Nephron progenitor cell (in vitro differentiated cells): Measurements from ENCODE around the gene SNRNP200.

Experiments
- DNase-seq: peaks from one replicate; pipeline ENCODE4 v3.0.0; 2021
- H3K27ac Mint-ChIP-seq: 2 replicates; pipeline ENCODE4 v1.8.0; 2021; ENCODE audit warnings: mild to moderate bottlenecking, moderate library complexity, mixed read lengths
- H3K27me3 Mint-ChIP-seq: 2 replicates; pipeline ENCODE4 v1.8.0; 2021; ENCODE audit warnings: mild to moderate bottlenecking, low read depth, mixed read lengths; ENCODE audit not compliant: poor library complexity
- H3K36me3 Mint-ChIP-seq: 2 replicates; pipeline ENCODE4 v1.8.0; 2021; ENCODE audit warnings: low read depth, mixed read lengths
- H3K4me1 Mint-ChIP-seq: 2 replicates; pipeline ENCODE4 v1.8.0; 2021; ENCODE audit warnings: mixed read lengths
- H3K4me3 Mint-ChIP-seq: 2 replicates; pipeline ENCODE4 v1.8.0; 2021; ENCODE audit warnings: mild to moderate bottlenecking, moderate library complexity, mixed read lengths
- H3K9me3 Mint-ChIP-seq: 2 replicates; pipeline ENCODE4 v1.8.0; 2021; ENCODE audit warnings: mild to moderate bottlenecking, moderate library complexity, mixed read lengths
- TF ChIP-seq, protein P1 (sequence below): fragments of 200-600 bp; sonication (generic); IDR thresholded peaks from 2 replicates; pipeline ENCODE4 v1.5.0; 2021; ENCODE audit warnings: antibody characterized with exemption

Gene SNRNP200

DNA sequence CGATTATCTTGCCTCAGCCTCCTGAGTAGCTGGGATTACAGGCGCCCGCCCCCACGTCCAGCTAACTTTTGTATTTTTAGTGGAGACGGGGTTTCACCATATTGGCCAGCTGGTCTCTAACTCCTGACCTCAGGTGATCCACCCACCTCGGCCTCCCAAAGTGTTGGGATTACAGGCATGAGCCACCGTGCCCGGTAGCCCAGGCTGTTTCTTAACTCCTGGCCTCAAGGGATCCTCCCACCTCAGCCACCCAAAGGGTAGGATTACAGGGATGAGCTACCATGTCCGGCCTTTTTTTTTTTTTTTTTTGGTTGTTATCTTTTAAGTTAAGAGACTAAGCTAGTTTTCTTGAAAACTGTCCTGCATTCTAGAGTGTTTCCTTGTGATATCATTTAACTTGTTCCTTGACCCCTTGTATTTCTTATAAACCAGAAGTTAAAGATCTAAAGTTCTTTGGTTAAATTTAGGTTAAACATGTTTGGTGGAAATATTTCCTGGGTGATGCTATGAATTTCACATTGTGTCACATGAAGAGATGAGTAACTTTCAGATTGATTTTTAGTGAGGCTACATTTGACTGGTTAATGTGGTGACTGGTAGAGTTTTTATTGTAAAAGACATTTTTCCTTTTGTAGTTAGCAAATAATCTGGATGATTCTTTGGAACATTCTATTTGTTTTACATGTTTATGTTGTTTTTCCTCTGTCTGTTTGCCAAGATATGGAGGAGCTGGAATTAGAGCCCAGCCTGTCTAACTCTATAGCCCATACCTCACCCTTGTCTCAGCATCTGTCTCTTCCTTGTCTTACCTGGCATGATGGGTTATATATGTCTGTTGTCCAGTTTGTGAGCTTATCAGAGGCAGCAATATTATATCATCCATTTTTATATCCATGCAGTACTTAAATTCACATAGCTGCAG lies 35.4 kb upstream of the SNRNP200 start:
- Mint-ChIP-seq H3K27me3 (no peaks in the 10 kb centered on the region), H3K36me3 (peaks cover 55% of the 10 kb centered on the region), H3K4me3 (no peak overlapping the region), H3K4me1 (peaks cover 21% of the 10 kb centered on the region), H3K27ac (no peak overlapping the region), H3K9me3 (peaks cover 8% of the 10 kb centered on the region)
- DNase-seq = no peak
- TF ChIP-seq, protein P1, sequence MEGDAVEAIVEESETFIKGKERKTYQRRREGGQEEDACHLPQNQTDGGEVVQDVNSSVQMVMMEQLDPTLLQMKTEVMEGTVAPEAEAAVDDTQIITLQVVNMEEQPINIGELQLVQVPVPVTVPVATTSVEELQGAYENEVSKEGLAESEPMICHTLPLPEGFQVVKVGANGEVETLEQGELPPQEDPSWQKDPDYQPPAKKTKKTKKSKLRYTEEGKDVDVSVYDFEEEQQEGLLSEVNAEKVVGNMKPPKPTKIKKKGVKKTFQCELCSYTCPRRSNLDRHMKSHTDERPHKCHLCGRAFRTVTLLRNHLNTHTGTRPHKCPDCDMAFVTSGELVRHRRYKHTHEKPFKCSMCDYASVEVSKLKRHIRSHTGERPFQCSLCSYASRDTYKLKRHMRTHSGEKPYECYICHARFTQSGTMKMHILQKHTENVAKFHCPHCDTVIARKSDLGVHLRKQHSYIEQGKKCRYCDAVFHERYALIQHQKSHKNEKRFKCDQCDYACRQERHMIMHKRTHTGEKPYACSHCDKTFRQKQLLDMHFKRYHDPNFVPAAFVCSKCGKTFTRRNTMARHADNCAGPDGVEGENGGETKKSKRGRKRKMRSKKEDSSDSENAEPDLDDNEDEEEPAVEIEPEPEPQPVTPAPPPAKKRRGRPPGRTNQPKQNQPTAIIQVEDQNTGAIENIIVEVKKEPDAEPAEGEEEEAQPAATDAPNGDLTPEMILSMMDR = no peak

DNA sequence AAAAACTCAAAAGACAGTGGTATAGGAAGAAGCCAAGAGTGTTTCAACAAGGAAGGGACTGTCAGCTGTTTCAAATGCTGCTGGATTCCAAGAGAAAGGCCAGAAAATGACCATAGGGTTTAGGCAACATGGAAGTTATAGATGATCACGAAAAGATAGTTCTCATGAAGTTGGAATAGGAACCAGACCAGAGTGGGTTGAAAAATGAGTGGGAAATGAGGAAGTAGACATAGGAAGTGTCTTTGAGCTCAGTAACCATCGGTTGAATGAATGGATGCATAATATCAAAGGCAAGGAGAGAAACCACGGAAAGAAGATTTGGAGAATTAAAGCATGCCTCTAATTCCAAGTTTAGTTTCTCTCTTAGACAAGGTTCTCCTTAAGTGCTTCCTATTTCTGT lies 31.5 kb upstream of the SNRNP200 start:
- DNase-seq = no peak
- no peak overlapping the region for H3K27ac Mint-ChIP-seq
- peak overlapping the region; percentile 89 for H3K4me3 Mint-ChIP-seq
- H3K27me3 Mint-ChIP-seq = no peaks in the 10 kb centered on the region
- H3K9me3 Mint-ChIP-seq = peaks cover 8% of the 10 kb centered on the region
- peaks cover 32% of the 10 kb centered on the region for H3K36me3 Mint-ChIP-seq
- peaks cover 38% of the 10 kb centered on the region for H3K4me1 Mint-ChIP-seq
- TF ChIP-seq, protein P1 = no peak

DNA sequence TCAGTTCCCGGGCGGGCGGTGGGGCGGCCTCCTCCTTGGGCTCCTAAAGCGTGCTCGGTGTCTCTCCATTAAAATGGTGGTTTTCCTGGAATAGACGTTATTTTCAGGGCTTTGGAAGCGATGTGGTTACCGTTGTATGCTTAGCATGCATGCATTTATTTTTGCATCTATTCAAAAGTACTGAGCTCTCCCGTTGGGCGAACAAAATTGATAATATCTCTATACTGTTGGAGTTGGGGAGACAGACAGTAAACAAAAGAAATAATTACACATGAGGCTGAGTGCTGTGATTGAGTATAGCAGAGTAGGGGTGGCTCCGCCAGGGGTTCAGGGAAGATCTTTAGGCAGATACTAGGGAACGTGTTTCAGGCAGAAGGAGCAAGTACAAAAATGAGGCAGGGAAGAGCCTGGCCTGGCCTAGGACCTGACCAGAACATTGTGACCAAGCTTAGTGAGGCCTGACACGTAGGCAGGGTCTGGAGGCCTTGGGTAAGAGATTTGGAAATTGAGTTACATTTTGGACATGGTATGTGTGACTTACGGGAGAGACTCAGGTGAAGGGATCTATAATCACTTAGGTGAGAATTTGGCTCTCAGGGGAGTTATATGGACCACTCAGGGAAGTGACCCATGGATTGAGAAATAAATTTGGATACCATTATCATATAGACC lies 30.9 kb upstream of the SNRNP200 start:
- TF ChIP-seq, protein P1 = no peak
- Mint-ChIP-seq H3K27ac (peak overlapping the region; percentile 64), H3K36me3 (peaks cover 30% of the 10 kb centered on the region), H3K4me3 (peak overlapping the region; percentile 89), H3K27me3 (no peaks in the 10 kb centered on the region), H3K9me3 (peaks cover 8% of the 10 kb centered on the region), H3K4me1 (peaks cover 38% of the 10 kb centered on the region)
- no peak for DNase-seq

DNA sequence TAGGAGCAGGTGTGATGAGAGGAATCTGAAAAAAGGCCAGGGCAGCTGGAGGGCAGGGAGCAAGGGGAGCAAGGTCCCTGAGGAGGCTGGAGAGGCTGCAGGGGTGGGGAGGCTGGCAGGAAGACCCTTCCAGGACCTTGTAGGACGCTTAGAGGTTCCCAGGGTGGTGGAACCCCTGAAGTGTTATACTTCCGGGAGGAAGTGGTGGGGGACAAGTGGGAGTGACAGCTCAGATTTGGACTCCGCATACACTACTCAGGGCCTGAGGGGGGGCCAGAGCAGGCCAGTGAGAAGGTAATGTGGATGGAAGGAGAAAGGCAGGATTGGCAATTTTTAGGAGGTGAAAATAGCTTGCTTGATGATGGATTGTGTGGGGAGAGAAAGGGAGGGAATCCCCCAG lies 28.4 kb upstream of the SNRNP200 start:
- Mint-ChIP-seq H3K27ac (no peak overlapping the region), H3K36me3 (peaks cover 16% of the 10 kb centered on the region), H3K4me3 (peak overlapping the region; percentile 89), H3K27me3 (no peaks in the 10 kb centered on the region), H3K9me3 (peaks cover 5% of the 10 kb centered on the region), H3K4me1 (peaks cover 38% of the 10 kb centered on the region)
- DNase-seq = no peak
- TF ChIP-seq, protein P1 = no peak

DNA sequence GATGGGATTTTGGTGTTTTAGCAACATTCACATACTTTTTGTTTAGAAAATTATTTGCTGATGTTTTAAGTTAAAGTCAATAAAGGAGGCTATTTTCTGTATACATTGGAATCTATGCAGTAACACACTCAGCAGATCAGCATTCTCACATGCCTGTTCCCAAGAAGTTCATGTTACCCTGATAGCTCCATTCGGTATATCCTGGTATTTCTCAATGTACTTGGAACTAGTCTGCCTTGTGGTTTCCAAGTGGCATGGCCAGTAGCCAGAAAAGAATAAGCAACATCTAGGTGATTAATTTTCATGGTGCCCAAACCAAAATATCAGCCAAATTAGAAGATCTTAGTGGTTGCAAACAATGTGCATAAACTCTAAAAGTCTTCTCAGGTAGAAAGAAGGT lies 25.1 kb upstream of the SNRNP200 start:
- DNase-seq = no peak
- Mint-ChIP-seq H3K4me3 (no peak overlapping the region), H3K4me1 (peaks cover 25% of the 10 kb centered on the region), H3K27me3 (peaks cover 14% of the 10 kb centered on the region), H3K36me3 (peaks cover 25% of the 10 kb centered on the region), H3K27ac (no peak overlapping the region), H3K9me3 (no peaks in the 10 kb centered on the region)
- TF ChIP-seq, protein P1 = no peak
